ENCODE data around the gene LRRC75B. TPM values are rescaled to one million over a fixed set of nuclear protein-coding genes. Genes with fewer than 3 reads are reported as not detected.
A peak's percentile ranks its signal among the peaks of the same experiment; 100 is the strongest.

LRRC75B gene
- total RNA-seq, 2 donors from 2014 or later = 20.8 to 33.9 TPM

- TF ChIP-seq POLR2A (IDR thresholded peaks at IDR 0.05) (no peak), CTCF (IDR thresholded peaks at IDR 0.05) (no peak)
- Histone ChIP-seq H3K27me3 (no peaks in the 10 kb centered on the region), H3K9me3 (no peaks in the 10 kb centered on the region), H3K36me3 (replicated peaks in 1 of 2; ENCODE audit: insufficient read depth in 1 of 2, low read depth in 2 of 2) (no peaks in the 10 kb centered on the region), H3K4me3 (no peak overlapping the region), H3K4me1 (peaks cover 62% of the 10 kb centered on the region), H3K27ac (peak overlapping the region in 3 of 4 donors; percentile 59 to 76 (median 73))
- ATAC-seq (no peak), DNase-seq (no peak)
- WGBS, 2 donors = 79 to 80% methylated on average over 2 to 7 of the region's 7 CpGs
- intact Hi-C loops (cut with DNase I) = no loop called here
These were observed 3.3 kb downstream of the LRRC75B start for GRCh38 chr22:24589518-24590030.

GRCh38 chr22:24588757-24589481, 4.0 kb downstream of the LRRC75B start:
- no peaks in the 10 kb centered on the region for H3K36me3 ChIP-seq (replicated peaks in 1 of 2; ENCODE audit: insufficient read depth in 1 of 2, low read depth in 2 of 2)
- 68 to 72% methylated on average over 6 to 21 of the region's 21 CpGs for WGBS, 2 donors
- peak overlapping the region; percentile 59 to 76 (median 68) for H3K27ac ChIP-seq
- H3K4me3 ChIP-seq = no peak overlapping the region
- peaks cover 61% of the 10 kb centered on the region for H3K4me1 ChIP-seq
- no peak for DNase-seq
- no peaks in the 10 kb centered on the region for H3K27me3 ChIP-seq
- TF ChIP-seq POLR2A (IDR thresholded peaks at IDR 0.05) = peak in 2 of 3 donors; percentile 27 to 39
- no peak for TF ChIP-seq CTCF (IDR thresholded peaks at IDR 0.05)
- ATAC-seq = no peak
- H3K9me3 ChIP-seq = no peaks in the 10 kb centered on the region
- intact Hi-C loops (cut with DNase I) = no loop called here

- Histone ChIP-seq H3K27ac (peak overlapping the region; percentile 59 to 76 (median 68)), H3K9me3 (no peaks in the 10 kb centered on the region), H3K36me3 (replicated peaks in 1 of 2; ENCODE audit: insufficient read depth in 1 of 2, low read depth in 2 of 2) (no peaks in the 10 kb centered on the region), H3K4me3 (no peak overlapping the region), H3K4me1 (peaks cover 61% of the 10 kb centered on the region), H3K27me3 (no peaks in the 10 kb centered on the region)
- TF ChIP-seq CTCF (IDR thresholded peaks at IDR 0.05) (no peak), POLR2A (IDR thresholded peaks at IDR 0.05) (no peak)
- ATAC-seq (peak; percentile 65), DNase-seq (peak; percentile 72 to 86 (median 84))
- WGBS, 2 donors = 38% methylated on average over 13 of the region's 13 CpGs; no CpG with 5 or more reads in 1 of the 2 donors
- intact Hi-C loops (cut with DNase I) = no loop called here
These were observed 4.5 kb downstream of the LRRC75B start for GRCh38 chr22:24588381-24588756.

- Histone ChIP-seq H3K4me1 (peaks cover 61% of the 10 kb centered on the region), H3K27me3 (no peaks in the 10 kb centered on the region), H3K9me3 (no peaks in the 10 kb centered on the region), H3K36me3 (replicated peaks in 1 of 2; ENCODE audit: insufficient read depth in 1 of 2, low read depth in 2 of 2) (no peaks in the 10 kb centered on the region), H3K27ac (peak overlapping the region; percentile 59 to 76 (median 68)), H3K4me3 (no peak overlapping the region)
- DNase-seq (no peak), ATAC-seq (no peak)
- no peak for TF ChIP-seq CTCF (IDR thresholded peaks at IDR 0.05)
- no peak for TF ChIP-seq POLR2A (IDR thresholded peaks at IDR 0.05)
- intact Hi-C loops (cut with DNase I) = no loop called here
- 55 to 61% methylated on average over 6 to 8 of the region's 8 CpGs for WGBS, 2 donors
These were observed 4.9 kb downstream of the LRRC75B start for GRCh38 chr22:24587948-24588347.
